ENCODE data around the gene FOXA3.

The FOXA3 gene

GRCh38 chr19:45917421-45918091 lies 53.4 kb downstream of the FOXA3 start:
- peak in 11 of 56 donors; percentile 7 to 50 (median 20) for DNase-seq

GRCh38 chr19:45918721-45919120 lies 54.6 kb downstream of the FOXA3 start:
- no peak for DNase-seq

- DNase-seq, result peak in 43 of 56 donors; percentile 6 to 82 (median 42)
These were observed 55.6 kb downstream of the FOXA3 start for GRCh38 chr19:45919678-45920077.

GRCh38 chr19:45920458-45920857 lies 56.3 kb downstream of the FOXA3 start:
- no peak for DNase-seq

GRCh38 chr19:45922281-45922680 lies 58.2 kb downstream of the FOXA3 start:
- DNase-seq, result no peak

Data from amygdala (tissue), 56 donors.